Neuronal stem cell (in vitro differentiated cells): Measurements from ENCODE around the gene S1PR2.

Experiments
- DNase-seq: peaks from one replicate; pipeline ENCODE4 v3.0.0-alpha.2; 2013; ENCODE audit warnings: low spot score
- H2AFZ ChIP-seq: one replicate; pipeline ENCODE4 v1.6.1; 2013; ENCODE audit warnings: mild to moderate bottlenecking, low read length, inconsistent platforms
- H2AK5ac ChIP-seq: 2 replicates; pipeline ENCODE4 v1.6.1; 2013; ENCODE audit warnings: low read depth, mild to moderate bottlenecking, inconsistent platforms, low read length, moderate library complexity, mixed read lengths
- H2BK120ac ChIP-seq: 2 replicates; pipeline ENCODE4 v1.6.1; 2013; ENCODE audit warnings: low read depth, mild to moderate bottlenecking, inconsistent platforms, low read length, moderate library complexity, mixed read lengths
- H2BK12ac ChIP-seq: one replicate; pipeline ENCODE4 v1.6.1; 2013; ENCODE audit warnings: low read length, inconsistent platforms
- H2BK15ac ChIP-seq: 2 replicates; pipeline ENCODE4 v1.6.1; 2013; ENCODE audit warnings: mild to moderate bottlenecking, low read length, inconsistent platforms, mixed read lengths
- H2BK5ac ChIP-seq: one replicate; pipeline ENCODE4 v1.6.1; 2013; ENCODE audit warnings: inconsistent platforms, mild to moderate bottlenecking, low read length, moderate library complexity
- H3K14ac ChIP-seq: one replicate; pipeline ENCODE4 v1.6.1; 2013; ENCODE audit warnings: low read length, inconsistent platforms
- H3K18ac ChIP-seq: 2 replicates; pipeline ENCODE4 v1.6.1; 2013; ENCODE audit warnings: low read length, inconsistent platforms
- H3K23ac ChIP-seq: 2 replicates; pipeline ENCODE4 v1.6.1; 2013; ENCODE audit warnings: low read depth, mild to moderate bottlenecking, mixed read lengths, low read length, inconsistent platforms; ENCODE audit not compliant: poor library complexity
- H3K27ac ChIP-seq: replicated peaks from 3 replicates; pipeline ENCODE4 v1.5.1; 2013; ENCODE audit warnings: low read length, inconsistent platforms
- H3K27me3 ChIP-seq, 3 experiments: 2 replicates each; pipeline ENCODE4 v1.6.1; 2013; ENCODE audit warnings: low read length in 3 of 3, mild to moderate bottlenecking in 2 of 3, inconsistent platforms in 1 of 3, low read depth in 1 of 3, mixed read lengths in 1 of 3, moderate library complexity in 1 of 3; ENCODE audit not compliant: control insufficient read depth in 3 of 3, insufficient read depth in 3 of 3
- H3K36me3 ChIP-seq, 2 donors: replicated peaks in 1 of 2; 2 replicates each; pipeline ENCODE4 v1.6.1; 2013; ENCODE audit warnings: low read length in 2 of 2; ENCODE audit not compliant: control insufficient read depth in 2 of 2, insufficient read depth in 2 of 2
- H3K4ac ChIP-seq: 2 replicates; pipeline ENCODE4 v1.6.1; 2013; ENCODE audit warnings: inconsistent platforms, mild to moderate bottlenecking, low read length, moderate library complexity
- H3K4me1 ChIP-seq, 2 donors: 1 replicate in 1 of 2; 2 replicates in 1 of 2; pipeline ENCODE4 v1.6.1; 2013; ENCODE audit warnings: low read length in 2 of 2, low read depth in 1 of 2; ENCODE audit not compliant: control insufficient read depth in 2 of 2, insufficient read depth in 1 of 2
- H3K4me2 ChIP-seq: one replicate; pipeline ENCODE4 v1.6.1; 2013; ENCODE audit warnings: mild to moderate bottlenecking, low read length, inconsistent platforms; ENCODE audit not compliant: insufficient read depth, poor library complexity, severe bottlenecking
- H3K4me3 ChIP-seq, 2 donors: 2 replicates each; pipeline ENCODE4 v1.5.1; 2013; ENCODE audit warnings: low read length in 2 of 2, mild to moderate bottlenecking in 2 of 2, inconsistent platforms in 1 of 2, moderate library complexity in 1 of 2
- H3K79me1 ChIP-seq: one replicate; pipeline ENCODE4 v1.6.1; 2013; ENCODE audit warnings: low read depth, mild to moderate bottlenecking, inconsistent platforms, low read length, moderate library complexity
- H3K9ac ChIP-seq: one replicate; pipeline ENCODE4 v1.6.1; 2013; ENCODE audit warnings: mild to moderate bottlenecking, low read depth, low read length, inconsistent platforms; ENCODE audit not compliant: poor library complexity
- H3K9me3 ChIP-seq, 2 donors: replicated peaks in 1 of 2; 2 replicates each; pipeline versions ENCODE3 to v1.6.1; 2013; ENCODE audit warnings: low read length in 2 of 2, mild to moderate bottlenecking in 2 of 2, inconsistent platforms in 1 of 2, low read depth in 1 of 2, mixed read lengths in 1 of 2, moderate library complexity in 1 of 2; ENCODE audit not compliant: control insufficient read depth in 2 of 2, insufficient read depth in 1 of 2
- H4K8ac ChIP-seq: one replicate; pipeline ENCODE4 v1.6.1; 2013; ENCODE audit warnings: low read depth, mild to moderate bottlenecking, inconsistent platforms, low read length, moderate library complexity
- H4K91ac ChIP-seq: one replicate; pipeline ENCODE4 v1.6.1; 2013; ENCODE audit warnings: low read length, low read depth, mild to moderate bottlenecking, inconsistent platforms; ENCODE audit not compliant: poor library complexity
- WGBS, 2 donors: extraction: QIAGEN DNeasy Blood & Tissue Kit; methylation state at CpG; one replicate each; pipeline ENCODE4 v1.1.7; 2013; ENCODE audit warnings: missing lambda C conversion rate in 2 of 2, mixed read lengths in 1 of 2; ENCODE audit not compliant: insufficient read length in 2 of 2, insufficient replicate concordance in 1 of 2; ENCODE audit errors: extremely low coverage in 2 of 2; 5-methylcytosine and 5-hydroxymethylcytosine counted together

S1PR2 gene

GRCh38 chr19:10268071-10268470 is 36.9 kb upstream of the S1PR2 start:
- Histone ChIP-seq H2BK120ac (no peak overlapping the region), H3K27me3 (peaks cover 0 to 29% (median 20%) of the 10 kb centered on the region in 3 experiments), H2BK15ac (peak overlapping the region; percentile 19), H3K9ac (no peak overlapping the region), H3K4ac (no peak overlapping the region), H3K27ac (no peak overlapping the region), H4K91ac (no peak overlapping the region), H2BK12ac (no peak overlapping the region), H4K8ac (no peak overlapping the region), H2AFZ (peak overlapping the region; percentile 79), H3K4me3 (no peak overlapping the region), H3K4me1 (peaks cover 8 to 18% of the 10 kb centered on the region in 2 donors), H3K14ac (no peak overlapping the region), H2AK5ac (no peak overlapping the region), H2BK5ac (no peak overlapping the region), H3K79me1 (no peaks in the 10 kb centered on the region), H3K4me2 (no peak overlapping the region), H3K9me3 (no peaks in the 10 kb centered on the region), H3K18ac (no peak overlapping the region), H3K23ac (no peak overlapping the region), H3K36me3 (no peaks in the 10 kb centered on the region)
- DNase-seq, result no peak
- WGBS, 2 donors, result no CpG with 5 or more reads among the region's 6 CpGs

DNA sequence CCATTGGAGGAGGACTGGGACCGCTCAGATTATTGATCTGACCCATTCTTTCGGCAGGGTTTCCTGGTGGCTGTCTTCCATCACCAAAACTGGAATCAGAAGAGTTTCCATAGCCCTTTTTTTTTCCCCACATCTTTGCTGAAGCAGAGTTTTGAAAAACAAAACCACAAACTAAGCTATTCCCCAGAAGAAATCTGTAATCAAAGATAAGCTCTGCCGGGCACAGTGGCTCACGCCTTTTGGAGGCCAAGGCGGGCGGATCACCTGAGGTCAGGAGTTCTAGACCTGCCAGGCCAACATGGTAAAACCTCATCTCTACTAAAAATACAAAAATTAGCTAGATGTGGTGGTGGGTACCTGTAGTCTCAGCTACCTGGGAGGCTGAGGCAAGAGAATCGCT is 35.6 kb upstream of the S1PR2 start:
- no peak overlapping the region for H3K4ac ChIP-seq
- peaks cover 8 to 16% of the 10 kb centered on the region in 2 donors for H3K4me1 ChIP-seq
- H2AFZ ChIP-seq, result no peak overlapping the region
- H3K14ac ChIP-seq, result no peak overlapping the region
- no peaks in the 10 kb centered on the region for H3K9me3 ChIP-seq
- no peak overlapping the region for H3K4me2 ChIP-seq
- no peak overlapping the region for H3K27ac ChIP-seq
- H3K36me3 ChIP-seq, result no peaks in the 10 kb centered on the region
- H3K27me3 ChIP-seq, result peaks cover 0 to 23% (median 20%) of the 10 kb centered on the region in 3 experiments
- DNase-seq, result no peak
- no peak overlapping the region for H2BK15ac ChIP-seq
- no peak overlapping the region for H4K8ac ChIP-seq
- no peak overlapping the region for H2BK5ac ChIP-seq
- no peak overlapping the region for H3K9ac ChIP-seq
- WGBS, 2 donors, result no CpG with 5 or more reads among the region's 7 CpGs
- no peaks in the 10 kb centered on the region for H3K79me1 ChIP-seq
- H3K4me3 ChIP-seq, result no peak overlapping the region
- no peak overlapping the region for H4K91ac ChIP-seq
- H3K23ac ChIP-seq, result no peak overlapping the region
- H3K18ac ChIP-seq, result no peak overlapping the region
- H2BK12ac ChIP-seq, result no peak overlapping the region
- no peak overlapping the region for H2BK120ac ChIP-seq
- H2AK5ac ChIP-seq, result no peak overlapping the region

- Histone ChIP-seq H4K91ac (no peak overlapping the region), H3K27ac (no peak overlapping the region), H3K9me3 (no peaks in the 10 kb centered on the region), H3K18ac (no peak overlapping the region), H2AFZ (no peak overlapping the region), H2AK5ac (no peak overlapping the region), H2BK5ac (no peak overlapping the region), H3K27me3 (no peaks in the 10 kb centered on the region), H3K9ac (no peak overlapping the region), H2BK12ac (no peak overlapping the region), H3K4ac (no peak overlapping the region), H3K23ac (no peak overlapping the region), H3K36me3 (peaks cover 14 to 23% of the 10 kb centered on the region in 2 donors), H2BK120ac (no peak overlapping the region), H3K79me1 (no peaks in the 10 kb centered on the region), H3K4me2 (no peak overlapping the region), H3K4me3 (no peak overlapping the region), H4K8ac (no peak overlapping the region), H3K4me1 (peaks cover 0 to 2% of the 10 kb centered on the region in 2 donors), H2BK15ac (no peak overlapping the region), H3K14ac (no peak overlapping the region)
- DNase-seq, result no peak
- no CpG with 5 or more reads among the region's 7 CpGs for WGBS, 2 donors
Measured at GRCh38 chr19:10262771-10263170, 31.6 kb upstream of the S1PR2 start.

DNA sequence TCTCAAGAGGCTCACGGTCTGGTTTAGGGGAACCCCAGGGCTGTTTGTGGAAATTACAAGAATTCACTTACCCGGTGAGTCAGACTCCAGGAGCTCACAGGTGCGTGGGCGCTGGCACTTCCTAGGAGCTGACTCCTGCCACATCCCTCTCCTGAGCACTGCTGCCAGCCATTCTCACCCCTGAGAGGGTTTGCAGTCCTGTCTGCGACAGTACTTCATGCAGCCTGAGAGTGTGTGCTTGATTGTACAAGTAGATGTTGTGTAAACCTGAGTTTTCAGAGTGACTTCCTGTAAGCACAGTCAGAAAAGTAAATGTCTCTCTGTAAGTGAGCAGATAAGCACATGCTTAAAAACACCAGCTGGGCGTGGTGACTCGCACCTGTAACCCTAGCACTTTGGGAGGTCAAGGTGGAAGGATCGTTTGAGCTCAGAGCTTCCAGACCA is 29.0 kb upstream of the S1PR2 start:
- Histone ChIP-seq H2BK5ac (no peak overlapping the region), H3K36me3 (peaks cover 24 to 45% of the 10 kb centered on the region in 2 donors), H2BK15ac (no peak overlapping the region), H2AFZ (no peak overlapping the region), H3K9me3 (peaks cover 0 to 2% of the 10 kb centered on the region in 2 donors), H2BK12ac (no peak overlapping the region), H3K9ac (no peak overlapping the region), H3K4me1 (peaks cover 0 to 2% of the 10 kb centered on the region in 2 donors), H3K4ac (no peak overlapping the region), H4K91ac (no peak overlapping the region), H3K4me2 (no peak overlapping the region), H3K14ac (no peak overlapping the region), H4K8ac (no peak overlapping the region), H3K27ac (no peak overlapping the region), H2AK5ac (no peak overlapping the region), H3K23ac (no peak overlapping the region), H3K27me3 (no peaks in the 10 kb centered on the region), H3K4me3 (no peak overlapping the region), H3K18ac (no peak overlapping the region), H3K79me1 (no peaks in the 10 kb centered on the region), H2BK120ac (no peak overlapping the region)
- WGBS, 2 donors, result no CpG with 5 or more reads among the region's 8 CpGs
- DNase-seq, result no peak
